Adrenal gland (tissue), 12 donors: Measurements from ENCODE around the gene CCDC30. TPM values are rescaled to one million over a fixed set of nuclear protein-coding genes. Genes with fewer than 3 reads are reported as not detected.

Experiments
- DNase-seq, 7 donors: peaks; one replicate each; pipeline ENCODE4 v3.0.0-alpha.2; 2019 to 2020
- H3K27ac ChIP-seq, 5 donors: fragments of 200-600 bp; sonication (generic) in 4 of 5; 1 replicate in 3 of 5; 2 replicates in 2 of 5; pipeline versions ENCODE4 v1.5.1 to v1.8.0; 2016 to 2020; ENCODE audit warnings: mild to moderate bottlenecking in 1 of 5
- H3K27me3 ChIP-seq: fragments of 200-600 bp; 2 replicates; pipeline ENCODE4 v1.8.0; 2021
- H3K36me3 ChIP-seq, 2 donors: fragments of 200-600 bp; replicated peaks in 1 of 2; 1 replicate in 1 of 2; 2 replicates in 1 of 2; pipeline versions ENCODE4 v1.5.1 to v1.8.0; 2018 to 2022
- H3K4me1 ChIP-seq, 2 donors: fragments of 200-600 bp; replicated peaks in 1 of 2; 1 replicate in 1 of 2; 2 replicates in 1 of 2; pipeline versions ENCODE4 v1.5.1 to v1.8.0; 2018 to 2021
- H3K4me3 ChIP-seq, 4 donors: fragments of 200-600 bp; sonication (generic) in 3 of 4; one replicate each; pipeline ENCODE4 v1.5.1; 2016 to 2018
- H3K9me3 ChIP-seq, 3 donors: fragments of 200-600 bp; sonication (generic) in 1 of 3; replicated peaks in 1 of 3; 1 replicate in 2 of 3; 2 replicates in 1 of 3; pipeline versions ENCODE4 v1.5.1 to v1.8.0; 2016 to 2021
- POLR2A ChIP-seq, 2 donors: fragments of 450-650 bp; IDR thresholded peaks; one replicate each; pipeline ENCODE4 v1.6.1; 2017; ENCODE audit warnings: antibody characterized with exemption in 2 of 2, mild to moderate bottlenecking in 2 of 2, moderate library complexity in 1 of 2
- WGBS, 4 donors: extraction: QIAGEN DNeasy Blood & Tissue Kit in 2 of 4; methylation state at CpG; one replicate each; pipeline versions ENCODE4 v1.1.5 to v1.1.7; 2013 to 2017; 5-methylcytosine and 5-hydroxymethylcytosine counted together
- intact Hi-C, 2 donors: fragments of 100-400 bp; cut with DNase I; formaldehyde crosslinking; loops; one replicate each; pipeline versions ENCODE4 v1.14.1 to v1.15.0; 2022 to 2023
- polyA plus RNA-seq, 3 donors: library from polyadenylated mRNA; stranded (reverse); fragments of 200-250 nt in 2 of 3; fragments of 350-450 nt in 1 of 3; fragmentation: Illumina TruSeq in 1 of 3; extraction: RNeasy Lipid Tissue Mini Kit (QIAGEN cat#74804) in 1 of 3; gene quantifications; one replicate each; pipeline ENCODE4 v1.2.3, GENCODE V29; 2013 to 2014
- total RNA-seq, 9 donors: library from RNA; depleted of rRNA in 4 of 9; stranded (reverse); fragments of >200 nt in 4 of 9; fragments of 120-200 nt in 1 of 9; fragmentation: NEBNext Ultra II Directional in 1 of 9; extraction: Animal tissue kit (Norgen Biotek cat#: 25700) in 1 of 9; gene quantifications; one replicate each; pipeline versions ENCODE4 v1.1.0 to v1.2.4, GENCODE V29; 2013 to 2023
- TF ChIP-seq, protein P1 (sequence below), 6 experiments: fragments of 450-650 bp in 4 of 6; fragments of 200-600 bp in 2 of 6; sonication (generic) in 1 of 6; IDR thresholded peaks; 1 replicate in 5 of 6; 2 replicates in 1 of 6; pipeline versions ENCODE4 v1.5.1 to v1.8.0; 2016 to 2021; ENCODE audit warnings: antibody characterized with exemption in 6 of 6, mild to moderate bottlenecking in 2 of 6, moderate library complexity in 1 of 6
- donor health status: healthy with polysubstance abuse.
- donor health status: Bipolar disorder and iron deficiency.
- donor health status: DM: yes; HTN: yes; CAD: no.
- donor health status: DM: no; HTN: no; CAD: no.
- donor health status: DM: no; HTN: no; CAD: no.
- donor health status: DM: yes; HTN: yes; CAD: no.

Gene CCDC30
- total and polyA plus RNA-seq, 12 donors = 1.8 to 8.3 (median 4.0) TPM

DNA sequence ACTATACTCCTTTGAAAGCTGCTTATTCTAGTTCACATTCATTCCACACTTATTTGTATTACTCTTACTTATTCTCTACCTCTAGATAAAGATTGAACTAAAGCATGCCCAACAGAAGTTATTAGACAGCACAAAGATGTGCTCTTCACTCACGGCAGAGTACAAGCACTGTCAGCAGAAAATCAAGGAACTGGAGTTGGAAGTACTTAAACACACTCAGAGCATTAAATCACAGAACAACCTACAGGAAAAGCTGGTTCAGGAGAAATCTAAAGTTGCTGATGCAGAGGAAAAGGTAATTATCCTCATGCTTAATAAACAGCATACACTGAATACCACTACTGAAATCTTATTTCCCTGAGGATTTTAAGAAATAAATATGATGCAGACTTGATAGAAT, 113.8 kb downstream of the CCDC30 start:
- H3K27ac ChIP-seq = no peak overlapping the region
- intact Hi-C loops = loop anchor here (5.0 to 10.0 kb wide), 3 partner anchors 168 to 495 kb away; partner anchors contain the start of gene CLDN19 (in 1 of the 2)
- H3K9me3 ChIP-seq = no peaks in the 10 kb centered on the region
- H3K4me3 ChIP-seq = no peak overlapping the region
- DNase-seq = no peak
- no peaks in the 10 kb centered on the region for H3K4me1 ChIP-seq
- no peaks in the 10 kb centered on the region for H3K36me3 ChIP-seq
- H3K27me3 ChIP-seq = no peaks in the 10 kb centered on the region
- TF ChIP-seq, protein P1, sequence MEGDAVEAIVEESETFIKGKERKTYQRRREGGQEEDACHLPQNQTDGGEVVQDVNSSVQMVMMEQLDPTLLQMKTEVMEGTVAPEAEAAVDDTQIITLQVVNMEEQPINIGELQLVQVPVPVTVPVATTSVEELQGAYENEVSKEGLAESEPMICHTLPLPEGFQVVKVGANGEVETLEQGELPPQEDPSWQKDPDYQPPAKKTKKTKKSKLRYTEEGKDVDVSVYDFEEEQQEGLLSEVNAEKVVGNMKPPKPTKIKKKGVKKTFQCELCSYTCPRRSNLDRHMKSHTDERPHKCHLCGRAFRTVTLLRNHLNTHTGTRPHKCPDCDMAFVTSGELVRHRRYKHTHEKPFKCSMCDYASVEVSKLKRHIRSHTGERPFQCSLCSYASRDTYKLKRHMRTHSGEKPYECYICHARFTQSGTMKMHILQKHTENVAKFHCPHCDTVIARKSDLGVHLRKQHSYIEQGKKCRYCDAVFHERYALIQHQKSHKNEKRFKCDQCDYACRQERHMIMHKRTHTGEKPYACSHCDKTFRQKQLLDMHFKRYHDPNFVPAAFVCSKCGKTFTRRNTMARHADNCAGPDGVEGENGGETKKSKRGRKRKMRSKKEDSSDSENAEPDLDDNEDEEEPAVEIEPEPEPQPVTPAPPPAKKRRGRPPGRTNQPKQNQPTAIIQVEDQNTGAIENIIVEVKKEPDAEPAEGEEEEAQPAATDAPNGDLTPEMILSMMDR (IDR thresholded peaks at IDR 0.05) = no peak
- TF ChIP-seq POLR2A (IDR thresholded peaks at IDR 0.05) = no peak
- WGBS, 4 donors = 42 to 57% (median 50%) methylated on average over 1 of the region's 1 CpG

DNA sequence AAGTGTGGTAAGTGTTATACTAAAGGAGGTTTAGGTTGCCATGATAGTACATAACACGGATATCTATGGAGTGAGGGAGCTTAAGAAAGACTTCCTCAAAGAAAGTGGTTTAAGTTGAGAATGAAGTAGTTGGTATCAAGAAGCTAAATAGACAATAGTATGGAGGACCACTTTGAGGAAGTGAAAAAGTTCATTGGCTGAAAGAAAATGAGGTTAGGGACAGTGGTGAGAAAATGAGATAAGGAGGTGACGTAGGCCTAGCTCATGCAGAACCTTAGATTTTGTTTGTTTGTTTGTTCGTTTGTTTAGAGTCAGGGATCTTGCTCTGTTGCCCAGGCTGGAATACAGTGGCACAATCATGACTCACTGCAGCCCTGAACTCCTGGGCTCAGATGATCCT, 122.9 kb downstream of the CCDC30 start:
- H3K4me1 ChIP-seq = no peaks in the 10 kb centered on the region
- 70 to 87% (median 86%) methylated on average over 3 of the region's 3 CpGs for WGBS, 4 donors
- H3K4me3 ChIP-seq = no peak overlapping the region
- no peaks in the 10 kb centered on the region for H3K9me3 ChIP-seq
- no peaks in the 10 kb centered on the region for H3K27me3 ChIP-seq
- TF ChIP-seq, protein P1 (IDR thresholded peaks at IDR 0.05) = no peak
- no peaks in the 10 kb centered on the region for H3K36me3 ChIP-seq
- intact Hi-C loops = no loop called here
- no peak overlapping the region for H3K27ac ChIP-seq
- DNase-seq = no peak

DNA sequence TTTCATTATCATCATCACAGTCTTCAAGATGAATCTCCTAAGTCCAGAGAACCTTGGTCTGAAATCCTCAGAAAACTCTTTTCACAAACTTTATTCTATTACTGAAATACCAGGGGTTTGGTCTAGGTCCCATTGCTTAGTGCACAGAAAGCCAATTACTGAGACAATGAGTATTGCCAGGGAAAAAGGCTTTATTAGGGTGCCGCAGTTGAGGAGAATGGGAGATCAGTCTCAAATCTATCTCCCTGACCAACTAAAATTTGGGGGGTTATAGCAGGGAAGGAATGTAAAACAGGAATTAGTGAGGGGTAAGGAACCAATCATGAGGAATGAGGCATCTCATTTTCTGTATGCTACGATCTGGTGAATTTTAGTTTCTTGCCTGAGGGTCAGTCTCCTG, 124.7 kb downstream of the CCDC30 start:
- 95 to 100% (median 97%) methylated on average over 2 of the region's 2 CpGs for WGBS, 4 donors
- H3K36me3 ChIP-seq = no peaks in the 10 kb centered on the region
- no peak for TF ChIP-seq POLR2A (IDR thresholded peaks at IDR 0.05)
- TF ChIP-seq, protein P1 (IDR thresholded peaks at IDR 0.05) = no peak
- H3K9me3 ChIP-seq = no peaks in the 10 kb centered on the region
- intact Hi-C loops = no loop called here
- no peaks in the 10 kb centered on the region for H3K27me3 ChIP-seq
- DNase-seq = no peak
- H3K4me1 ChIP-seq = no peaks in the 10 kb centered on the region
- no peak overlapping the region for H3K27ac ChIP-seq
- no peak overlapping the region for H3K4me3 ChIP-seq

DNA sequence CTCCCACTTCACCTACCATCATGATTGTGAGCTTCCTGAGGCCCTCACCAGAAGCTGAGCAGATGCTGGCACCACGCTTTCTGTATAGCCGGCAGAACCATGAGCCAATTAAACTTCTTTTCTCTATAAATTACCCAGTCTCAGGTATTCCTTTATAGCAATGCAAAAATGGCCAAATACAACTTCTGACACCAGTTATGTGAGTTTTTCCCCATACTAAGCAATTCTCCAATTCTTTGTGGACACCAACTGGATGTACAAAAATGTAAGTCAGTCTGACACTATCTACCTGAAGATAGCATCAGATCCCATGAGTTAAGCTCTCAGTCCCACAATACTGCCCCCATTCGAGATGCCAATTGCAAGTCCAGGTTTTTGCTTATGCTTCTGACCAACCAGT, 129.7 kb downstream of the CCDC30 start:
- WGBS, 4 donors = 89 to 100% (median 96%) methylated on average over 3 of the region's 3 CpGs
- Histone ChIP-seq H3K27ac (no peak overlapping the region), H3K4me1 (no peaks in the 10 kb centered on the region), H3K4me3 (no peak overlapping the region), H3K36me3 (no peaks in the 10 kb centered on the region), H3K9me3 (no peaks in the 10 kb centered on the region), H3K27me3 (no peaks in the 10 kb centered on the region)
- TF ChIP-seq POLR2A (IDR thresholded peaks at IDR 0.05) = no peak
- TF ChIP-seq, protein P1 (IDR thresholded peaks at IDR 0.05) = no peak
- no peak for DNase-seq
- intact Hi-C loops = no loop called here
